Neural cell (in vitro differentiated cells): ENCODE measurements around the gene DDC.

Experiments
- CTCF ChIP-seq: fragments of 450-650 bp; IDR thresholded peaks from 2 replicates; pipeline ENCODE4 v1.5.1; 2014; ENCODE audit warnings: antibody characterized with exemption, mild to moderate bottlenecking, moderate library complexity; ENCODE audit not compliant: poor library complexity, severe bottlenecking
- EP300 ChIP-seq: fragments of 450-650 bp; conservative IDR thresholded peaks from 2 replicates; pipeline ENCODE4 v1.6.1; 2014; ENCODE audit warnings: antibody characterized with exemption, mild to moderate bottlenecking, moderate library complexity; ENCODE audit not compliant: poor library complexity, severe bottlenecking
- EZH2 ChIP-seq: fragments of 200-600, 300-800 bp; shearing (Covaris generic), sonication (generic); IDR thresholded peaks from 2 replicates; pipeline ENCODE4 v1.6.1; 2014; ENCODE audit warnings: antibody characterized with exemption, low read length, borderline replicate concordance, mild to moderate bottlenecking; ENCODE audit not compliant: insufficient read depth, poor library complexity, severe bottlenecking
- RAD21 ChIP-seq: fragments of 450-650 bp; conservative IDR thresholded peaks from 2 replicates; pipeline ENCODE4 v1.6.1; 2014; ENCODE audit warnings: antibody characterized with exemption, mild to moderate bottlenecking, moderate library complexity
- REST ChIP-seq: IDR thresholded peaks from 2 replicates; pipeline ENCODE4 v1.6.1; 2012; ENCODE audit warnings: borderline replicate concordance

- TF ChIP-seq CTCF: no peak
- no peak for TF ChIP-seq EZH2
- no peak for TF ChIP-seq EP300
- TF ChIP-seq RAD21: no peak
- TF ChIP-seq REST: no peak
Observed at GRCh38 chr7:50480797-50481196, 84.4 kb downstream of the DDC start.
